Mesothelial cell of epicardium (in vitro differentiated cells): ENCODE measurements around the gene FBXW5. TPM values are rescaled to one million over a fixed set of nuclear protein-coding genes. Genes with fewer than 3 reads are reported as not detected.
A peak's percentile ranks its signal among the peaks of the same experiment; 100 is the strongest.

Experiments used
- DNase-seq, 2 experiments: peaks; one replicate each; pipeline ENCODE4 v3.0.0; 2021; ENCODE audit warnings: low spot score in 2 of 2; ENCODE audit not compliant: unreplicated experiment in 2 of 2
- H3K27ac Mint-ChIP-seq: 2 replicates; pipeline ENCODE4 v1.8.0; 2021; ENCODE audit warnings: mixed read lengths
- H3K27me3 Mint-ChIP-seq: 2 replicates; pipeline ENCODE4 v1.8.0; 2021; ENCODE audit warnings: low read depth, mixed read lengths
- H3K36me3 Mint-ChIP-seq: 2 replicates; pipeline ENCODE4 v1.8.0; 2021; ENCODE audit warnings: mixed read lengths
- H3K4me1 Mint-ChIP-seq: 2 replicates; pipeline ENCODE4 v1.8.0; 2021; ENCODE audit warnings: mixed read lengths
- H3K4me3 Mint-ChIP-seq: 2 replicates; pipeline ENCODE4 v1.8.0; 2021; ENCODE audit warnings: mild to moderate bottlenecking, moderate library complexity, mixed read lengths
- H3K9me3 Mint-ChIP-seq: 2 replicates; pipeline ENCODE4 v1.8.0; 2021; ENCODE audit warnings: mixed read lengths
- CTCF ChIP-seq: fragments of 200-600 bp; sonication (generic); IDR thresholded peaks from one replicate; pipeline ENCODE4 v1.5.0; 2021; ENCODE audit warnings: antibody characterized with exemption; ENCODE audit not compliant: unreplicated experiment
- total RNA-seq: library from RNA; stranded (reverse); gene quantifications from 3 replicates; pipeline ENCODE4 v1.2.1, GENCODE V29; 2021

Gene FBXW5
- total RNA-seq, 1 donor from 2014 or later = 58.9 TPM

- Mint-ChIP-seq H3K27ac (no peak overlapping the region), H3K4me3 (no peak overlapping the region)
- TF ChIP-seq CTCF = no peak
Observed at GRCh38 chr9:136947028-136947891, 2.7 kb upstream of the FBXW5 start.

DNA sequence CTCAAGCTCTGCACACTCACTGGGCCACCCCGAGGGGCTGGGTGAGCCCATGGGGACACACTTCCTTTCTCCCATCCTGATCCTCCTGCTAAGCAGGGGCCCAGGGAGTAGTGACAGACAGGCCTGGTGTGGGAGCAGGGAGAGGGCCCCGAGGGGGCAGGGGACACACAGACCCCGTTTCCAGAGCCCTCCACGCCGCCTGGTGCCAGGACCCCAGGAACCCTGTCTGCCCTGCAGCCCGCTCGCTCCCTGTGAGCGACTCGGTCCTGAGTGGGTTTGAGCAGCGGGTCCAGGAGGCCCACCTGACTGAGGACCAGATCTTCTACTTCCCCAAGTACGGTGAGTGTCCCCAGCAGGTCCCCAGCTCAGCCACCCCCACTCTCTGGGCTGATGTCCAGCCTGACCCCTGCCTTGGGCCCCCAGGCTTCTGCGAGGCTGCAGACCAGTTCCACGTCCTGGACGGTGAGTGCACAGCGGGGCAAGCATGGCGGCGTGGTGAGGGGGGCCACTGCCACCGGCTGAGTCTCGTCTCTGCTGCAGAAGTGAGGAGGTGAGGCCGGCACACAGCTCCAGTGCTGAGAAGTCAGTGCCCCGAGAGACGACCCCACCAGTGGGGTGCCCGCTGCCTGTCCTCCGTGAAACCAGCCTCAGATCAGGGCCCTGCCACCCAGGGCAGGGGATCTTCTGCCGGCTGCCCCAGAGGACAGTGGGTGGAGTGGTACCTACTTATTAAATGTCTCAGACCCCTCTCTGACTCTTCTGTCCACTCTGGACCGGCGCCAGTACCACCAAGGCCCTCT lies 1.9 kb upstream of the FBXW5 start:
- DNase-seq = no peak
- Mint-ChIP-seq H3K4me3 (no peak overlapping the region), H3K27ac (no peak overlapping the region), H3K4me1 (peaks cover 8% of the 10 kb centered on the region), H3K36me3 (peaks cover 3% of the 10 kb centered on the region), H3K9me3 (no peaks in the 10 kb centered on the region), H3K27me3 (no peaks in the 10 kb centered on the region)
- no peak for TF ChIP-seq CTCF

More at GRCh38 chr9:136947028-136947891, 2.7 kb upstream of the FBXW5 start:
- Mint-ChIP-seq H3K27me3 (no peaks in the 10 kb centered on the region), H3K4me1 (peaks cover 10% of the 10 kb centered on the region), H3K36me3 (no peaks in the 10 kb centered on the region), H3K9me3 (no peaks in the 10 kb centered on the region)
- DNase-seq = no peak

DNA sequence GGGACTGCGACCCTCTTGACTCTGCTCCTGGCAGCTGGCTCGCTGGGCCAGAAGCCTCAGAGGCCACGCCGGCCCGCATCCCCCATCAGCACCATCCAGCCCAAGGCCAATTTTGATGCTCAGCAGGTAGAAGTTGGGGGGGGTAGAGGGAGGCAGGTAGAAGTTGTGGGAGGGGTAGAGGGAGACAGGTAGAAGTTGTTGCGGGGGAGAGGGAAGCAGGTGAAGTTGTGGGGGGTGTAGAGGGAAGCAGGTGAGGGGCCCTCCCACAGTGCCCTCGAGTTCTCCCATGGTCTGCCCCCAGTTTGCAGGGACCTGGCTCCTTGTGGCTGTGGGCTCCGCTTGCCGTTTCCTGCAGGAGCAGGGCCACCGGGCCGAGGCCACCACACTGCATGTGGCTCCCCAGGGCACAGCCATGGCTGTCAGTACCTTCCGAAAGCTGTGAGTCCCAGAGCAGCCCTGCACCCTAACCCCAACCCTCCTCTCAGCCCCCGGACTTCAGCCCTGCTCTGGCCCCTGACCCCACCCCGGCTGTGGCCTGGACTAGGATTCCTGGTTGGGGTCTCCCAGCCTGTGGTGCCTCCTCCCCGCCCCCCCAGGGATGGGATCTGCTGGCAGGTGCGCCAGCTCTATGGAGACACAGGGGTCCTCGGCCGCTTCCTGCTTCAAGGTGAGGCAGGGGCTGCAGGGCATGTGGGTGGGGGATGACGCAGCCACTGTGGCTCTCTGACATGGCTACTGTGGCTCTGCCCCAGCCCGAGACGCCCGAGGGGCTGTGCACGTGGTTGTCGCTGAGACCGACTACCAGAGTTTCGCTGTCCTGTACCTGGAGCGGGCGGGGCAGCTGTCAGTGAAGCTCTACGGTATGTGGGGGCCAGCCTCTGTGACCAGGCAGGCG lies 1.0 kb upstream of the FBXW5 start:
- H3K27me3 Mint-ChIP-seq = no peaks in the 10 kb centered on the region
- peaks cover 8% of the 10 kb centered on the region for H3K4me1 Mint-ChIP-seq
- DNase-seq = no peak
- H3K27ac Mint-ChIP-seq = no peak overlapping the region
- peaks cover 6% of the 10 kb centered on the region for H3K36me3 Mint-ChIP-seq
- H3K9me3 Mint-ChIP-seq = no peaks in the 10 kb centered on the region
- TF ChIP-seq CTCF = no peak
- H3K4me3 Mint-ChIP-seq = peak overlapping the region; percentile 46

DNA sequence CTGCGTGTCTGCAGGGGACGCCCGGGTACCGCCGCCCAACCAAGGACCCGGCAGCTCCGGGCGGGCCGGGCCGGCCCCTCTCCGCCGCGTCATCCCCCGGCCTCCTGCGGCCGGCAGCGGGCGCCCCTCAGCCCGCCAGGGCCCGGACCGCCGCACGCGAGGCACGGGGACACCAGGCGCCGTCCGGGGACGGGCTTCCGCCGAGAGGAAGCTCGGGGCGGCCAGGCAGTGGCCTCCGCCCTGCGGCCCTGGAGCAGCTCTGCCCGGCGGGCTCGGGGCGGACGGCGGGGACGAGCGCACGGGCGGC lies 373 bp downstream of the FBXW5 start:
- Mint-ChIP-seq H3K36me3 (peaks cover 10% of the 10 kb centered on the region), H3K27ac (no peak overlapping the region), H3K27me3 (no peaks in the 10 kb centered on the region), H3K4me3 (peak overlapping the region; percentile 70), H3K9me3 (no peaks in the 10 kb centered on the region), H3K4me1 (peaks cover 8% of the 10 kb centered on the region)
- no peak for TF ChIP-seq CTCF
- DNase-seq = no peak
